Putamen (tissue), 1 donor: ENCODE data around the gene DCLK1.

Source experiments
- DNase-seq: peaks from one replicate; pipeline ENCODE4 v3.0.0-alpha.2; 2016; ENCODE audit warnings: low spot score

The DCLK1 gene

GRCh38 chr13:36131222-36131930 is at the start of gene DCLK1:
Gene DCLK1 (minus strand): TSS chr13:36131382.
- peak; percentile 30 for DNase-seq

- peak; percentile 54 for DNase-seq
Observed at GRCh38 chr13:36175621-36176020, 44.4 kb upstream of the DCLK1 start.

GRCh38 chr13:36174923-36175322 is 43.7 kb upstream of the DCLK1 start:
- DNase-seq: no peak

GRCh38 chr13:36173571-36174322 is 42.6 kb upstream of the DCLK1 start:
- DNase-seq: no peak

- no peak for DNase-seq
Observed at GRCh38 chr13:36166046-36166445, 34.9 kb upstream of the DCLK1 start.

GRCh38 chr13:36163809-36164308 is 32.7 kb upstream of the DCLK1 start:
- no peak for DNase-seq

- DNase-seq: no peak
Observed at GRCh38 chr13:36163286-36163685, 32.1 kb upstream of the DCLK1 start.

GRCh38 chr13:36160297-36160696 is 29.1 kb upstream of the DCLK1 start:
- no peak for DNase-seq

GRCh38 chr13:36158611-36159010 is 27.4 kb upstream of the DCLK1 start:
- DNase-seq: no peak

GRCh38 chr13:36157480-36157879 is 26.3 kb upstream of the DCLK1 start:
- no peak for DNase-seq

GRCh38 chr13:36154567-36155291 is 23.5 kb upstream of the DCLK1 start:
- DNase-seq: no peak

GRCh38 chr13:36151591-36151990 is 20.4 kb upstream of the DCLK1 start:
- DNase-seq: no peak

GRCh38 chr13:36148446-36148845 is 17.3 kb upstream of the DCLK1 start:
- DNase-seq: no peak

- DNase-seq: no peak
Observed at GRCh38 chr13:36147330-36147729, 16.1 kb upstream of the DCLK1 start.

- no peak for DNase-seq
Observed at GRCh38 chr13:36146511-36147269, 15.5 kb upstream of the DCLK1 start.

- DNase-seq: no peak
Observed at GRCh38 chr13:36143738-36144137, 12.6 kb upstream of the DCLK1 start.

- DNase-seq: no peak
Observed at GRCh38 chr13:36142735-36143134, 11.6 kb upstream of the DCLK1 start.

- no peak for DNase-seq
Observed at GRCh38 chr13:36135876-36136275, 4.7 kb upstream of the DCLK1 start.

GRCh38 chr13:36134632-36135031 is 3.5 kb upstream of the DCLK1 start:
- DNase-seq: no peak

- no peak for DNase-seq
Observed at GRCh38 chr13:36133950-36134626, 2.9 kb upstream of the DCLK1 start.

GRCh38 chr13:36132376-36132775 is 1.2 kb upstream of the DCLK1 start:
- DNase-seq: no peak
